RWPE1 (cell line): ENCODE measurements around the gene RASSF3.

ENCODE experiments used
- CTCF ChIA-PET: fragments of 350-600 bp; sonication (Branson Sonifier 250); formaldehyde crosslinking; extraction: SDS; loops from one replicate; lab custom pipeline; 2021; lab: Yijun Ruan, JAX
- POLR2A ChIA-PET: fragments of 400-600 bp; formaldehyde crosslinking; extraction: SDS; loops from one replicate; lab custom pipeline; 2020; ENCODE audit warnings: antibody characterized with exemption; ENCODE audit not compliant: low non-redundant PET; lab: Yijun Ruan, JAX
- DNase-seq: peaks from one replicate; pipeline ENCODE4 v3.0.0; 2012; ENCODE audit warnings: low spot score
- H3K27ac ChIP-seq: fragments of 450-650 bp; 2 replicates; pipeline ENCODE4 v1.5.1; 2017
- CTCF ChIP-seq: fragments of 450-650 bp; conservative IDR thresholded peaks from 2 replicates; pipeline ENCODE4 v1.5.1; 2017; ENCODE audit warnings: low read depth, mild to moderate bottlenecking

RASSF3 gene

GRCh38 chr12:64655141-64655540 is 44.8 kb downstream of the RASSF3 start:
- TF ChIP-seq CTCF, result no peak
- POLR2A ChIA-PET, result no interaction called here
- CTCF ChIA-PET, result no interaction called here
- H3K27ac ChIP-seq, result no peak overlapping the region
- DNase-seq, result no peak

- POLR2A ChIA-PET, result no interaction called here
- CTCF ChIA-PET, result no interaction called here
- TF ChIP-seq CTCF, result no peak
- no peak for DNase-seq
- no peak overlapping the region for H3K27ac ChIP-seq
Measured at GRCh38 chr12:64656429-64656828, 46.1 kb downstream of the RASSF3 start.

GRCh38 chr12:64658892-64659481 is 48.7 kb downstream of the RASSF3 start:
- H3K27ac ChIP-seq, result no peak overlapping the region
- TF ChIP-seq CTCF, result no peak
- CTCF ChIA-PET, result no interaction called here
- POLR2A ChIA-PET, result no interaction called here
- no peak for DNase-seq

DNA sequence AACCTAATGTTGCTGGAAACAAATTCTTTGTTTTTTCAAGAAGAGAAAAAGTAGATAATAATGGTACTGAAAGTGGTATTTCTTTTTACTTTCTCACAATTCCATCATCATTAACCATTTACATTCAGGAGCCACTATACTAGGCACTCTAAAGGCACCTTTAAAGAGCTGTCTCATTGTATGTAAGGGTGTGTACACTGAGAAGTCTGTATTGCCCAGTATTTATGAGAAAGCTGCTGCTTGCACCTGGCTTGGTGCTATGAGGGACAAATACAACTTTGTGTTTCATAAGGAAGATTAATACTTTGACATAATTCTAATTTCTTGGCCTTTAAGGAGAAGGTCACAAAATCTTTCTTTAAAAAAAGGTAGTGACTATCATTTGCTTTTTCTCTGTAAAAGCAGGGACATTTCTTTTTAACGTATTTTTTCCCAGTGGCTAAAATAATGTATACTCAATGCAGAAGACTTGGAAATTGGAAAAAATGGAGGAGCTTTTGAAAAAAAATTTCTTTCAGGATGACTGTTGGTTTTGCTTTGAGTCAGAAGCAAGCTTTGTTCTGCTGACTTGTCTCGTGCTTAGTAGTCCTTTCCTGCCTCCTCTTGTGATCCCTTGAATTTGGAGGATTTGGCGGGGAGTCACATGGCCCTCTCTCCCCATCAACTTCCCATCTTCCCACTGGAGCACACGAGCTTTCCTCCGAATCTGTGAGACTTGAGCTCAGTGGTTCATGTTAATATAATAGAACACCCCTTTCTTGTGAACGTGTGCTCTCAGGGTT is 50.1 kb downstream of the RASSF3 start:
- ChIA-PET CTCF (interaction anchor here (0.7 kb wide), 2 partner anchors 99 to 1591 kb away, joined by 3 read pairs; no protein-coding TSS in a partner anchor), POLR2A (no interaction called here)
- no peak overlapping the region for H3K27ac ChIP-seq
- no peak for DNase-seq
- no peak for TF ChIP-seq CTCF

- H3K27ac ChIP-seq, result no peak overlapping the region
- POLR2A ChIA-PET, result no interaction called here
- no peak for TF ChIP-seq CTCF
- no peak for DNase-seq
- CTCF ChIA-PET, result no interaction called here
Measured at GRCh38 chr12:64663015-64663414, 52.7 kb downstream of the RASSF3 start.

DNA sequence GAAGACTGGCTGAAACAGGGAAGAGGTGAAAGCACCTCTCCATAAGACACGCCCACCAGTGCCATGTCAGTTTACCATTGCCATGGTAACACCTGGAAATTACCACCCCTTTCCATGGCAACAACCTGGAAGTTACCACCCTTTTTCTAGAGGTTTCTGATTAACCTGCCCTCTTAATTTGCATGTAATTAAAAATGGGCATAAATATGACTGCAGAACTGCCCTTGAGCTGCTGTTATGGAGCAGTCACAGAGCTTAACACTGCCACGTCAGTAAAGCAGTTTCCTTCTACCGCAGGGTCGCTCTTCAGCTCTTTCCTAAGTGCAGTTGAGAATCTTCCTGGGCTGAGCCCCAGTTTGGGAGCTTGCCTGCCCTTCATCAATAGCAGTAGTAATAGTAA is 55.2 kb downstream of the RASSF3 start:
- POLR2A ChIA-PET, result no interaction called here
- no peak for DNase-seq
- CTCF ChIA-PET, result interaction anchor here (0.7 kb wide), 1 partner anchor 198 kb away, joined by 5 read pairs; no protein-coding TSS in a partner anchor
- no peak overlapping the region for H3K27ac ChIP-seq
- TF ChIP-seq CTCF, result no peak
